Breast epithelium (tissue), 4 donors: Measurements from ENCODE around the gene MYL4. TPM values are rescaled to one million over a fixed set of nuclear protein-coding genes. Genes with fewer than 3 reads are reported as not detected.
A peak's percentile ranks its signal among the peaks of the same experiment; 100 is the strongest.
"Not testable (repeated sequence)": the region's sequence is repeated elsewhere in the genome, so short reads cannot be mapped to it uniquely, and the experiment has no call there.

ENCODE experiments used
- DNase-seq, 2 donors: peaks; one replicate each; pipeline ENCODE4 v3.0.0-alpha.2; 2019; ENCODE audit warnings: low spot score in 2 of 2
- H3K27ac ChIP-seq, 2 donors: fragments of 200-600 bp; sonication (generic) in 1 of 2; one replicate each; pipeline ENCODE4 v1.5.1; 2016 to 2019; ENCODE audit warnings: mild to moderate bottlenecking in 1 of 2
- H3K27me3 ChIP-seq, 2 donors: fragments of 200-600 bp; sonication (generic) in 1 of 2; one replicate each; pipeline versions ENCODE4 v1.5.1 to v1.6.0; 2017 to 2019; ENCODE audit warnings: control low read depth in 1 of 2, mild to moderate bottlenecking in 1 of 2
- H3K36me3 ChIP-seq: fragments of 200-600 bp; one replicate; pipeline ENCODE4 v1.5.1; 2019
- H3K4me1 ChIP-seq, 2 donors: fragments of 200-600 bp; sonication (generic); one replicate each; pipeline ENCODE4 v1.5.1; 2016 to 2019; ENCODE audit warnings: control low read depth in 1 of 2
- H3K4me3 ChIP-seq, 3 donors: fragments of 200-600 bp; sonication (generic); 1 replicate in 2 of 3; 2 replicates in 1 of 3; pipeline ENCODE4 v1.5.1; 2016 to 2019; ENCODE audit warnings: mild to moderate bottlenecking in 3 of 3, moderate library complexity in 2 of 3
- H3K9me3 ChIP-seq, 2 donors: fragments of 200-600 bp; sonication (generic) in 1 of 2; one replicate each; pipeline ENCODE4 v1.5.1; 2016 to 2019; ENCODE audit warnings: control low read depth in 1 of 2
- CTCF ChIP-seq, 3 donors: fragments of 450-650 bp; IDR thresholded peaks; one replicate each; pipeline ENCODE4 v1.5.1; 2016 to 2017; ENCODE audit warnings: antibody characterized with exemption in 3 of 3, mild to moderate bottlenecking in 3 of 3, moderate library complexity in 3 of 3
- POLR2A ChIP-seq: fragments of 450-650 bp; IDR thresholded peaks from one replicate; pipeline ENCODE4 v1.6.1; 2016; ENCODE audit warnings: antibody characterized with exemption, mild to moderate bottlenecking, moderate library complexity
- POLR2AphosphoS5 ChIP-seq, 3 donors: sonication (generic); formaldehyde crosslinking; IDR thresholded peaks; one replicate each; pipeline ENCODE4 v1.6.1; 2017; ENCODE audit warnings: antibody characterized with exemption in 3 of 3
- intact Hi-C: fragments of 100-400 bp; cut with DNase I; formaldehyde crosslinking; loops from one replicate; pipeline ENCODE4 v1.15.1; 2023; ENCODE audit warnings: low total_unique reads
- total RNA-seq, 3 donors: library from RNA; depleted of rRNA; stranded (reverse); fragments of >200 nt; gene quantifications; one replicate each; pipeline ENCODE4 v1.1.0, GENCODE V29; 2016

Gene MYL4
- total RNA-seq, 3 donors from 2014 or later = not detected

GRCh38 chr17:47262586-47262985, 53.4 kb downstream of the MYL4 start:
- no peak for TF ChIP-seq POLR2A
- no peak for TF ChIP-seq CTCF (IDR thresholded peaks at IDR 0.05)
- TF ChIP-seq POLR2AphosphoS5 (IDR thresholded peaks at IDR 0.05) = no peak
- Histone ChIP-seq H3K27me3 (no peaks in the 10 kb centered on the region), H3K9me3 (no peaks in the 10 kb centered on the region), H3K27ac (no peak overlapping the region), H3K4me3 (no peak overlapping the region), H3K4me1 (no peaks in the 10 kb centered on the region), H3K36me3 (no peaks in the 10 kb centered on the region)
- intact Hi-C loops = loop anchor here (5.0 kb wide), 1 partner anchor 405 kb away; no protein-coding TSS in a partner anchor
- DNase-seq = no peak

- H3K27me3 ChIP-seq = no peaks in the 10 kb centered on the region
- no peak for TF ChIP-seq CTCF (IDR thresholded peaks at IDR 0.05)
- no peak for TF ChIP-seq POLR2A
- TF ChIP-seq POLR2AphosphoS5 (IDR thresholded peaks at IDR 0.05) = no peak
- H3K4me3 ChIP-seq = no peak overlapping the region
- no peaks in the 10 kb centered on the region for H3K4me1 ChIP-seq
- no peak overlapping the region for H3K27ac ChIP-seq
- H3K9me3 ChIP-seq = no peaks in the 10 kb centered on the region
- DNase-seq = no peak
- intact Hi-C loops = loop anchor here (5.0 kb wide), 1 partner anchor 407 kb away; no protein-coding TSS in a partner anchor
- no peaks in the 10 kb centered on the region for H3K36me3 ChIP-seq
Observed at GRCh38 chr17:47264166-47264565, 55.0 kb downstream of the MYL4 start.

- TF ChIP-seq POLR2AphosphoS5 (IDR thresholded peaks at IDR 0.05) (peak in 2 of 3 donors; percentile 55 to 65), POLR2A (no peak)
- no peaks in the 10 kb centered on the region for H3K27me3 ChIP-seq
- H3K4me3 ChIP-seq = no peak overlapping the region
- DNase-seq = no peak
- no peaks in the 10 kb centered on the region for H3K9me3 ChIP-seq
- no peaks in the 10 kb centered on the region for H3K4me1 ChIP-seq
- H3K27ac ChIP-seq = peak overlapping the region; percentile 45 to 73
- no peaks in the 10 kb centered on the region for H3K36me3 ChIP-seq
- intact Hi-C loops = no loop called here
Observed at GRCh38 chr17:47265983-47266541, 56.9 kb downstream of the MYL4 start.

GRCh38 chr17:47266782-47267181, 57.6 kb downstream of the MYL4 start:
- TF ChIP-seq CTCF (IDR thresholded peaks at IDR 0.05) (no peak), POLR2AphosphoS5 (IDR thresholded peaks at IDR 0.05) (no peak)
- Histone ChIP-seq H3K4me1 (no peaks in the 10 kb centered on the region), H3K36me3 (no peaks in the 10 kb centered on the region), H3K27me3 (no peaks in the 10 kb centered on the region), H3K9me3 (no peaks in the 10 kb centered on the region), H3K4me3 (no peak overlapping the region), H3K27ac (peak overlapping the region; percentile 45 to 73)
- intact Hi-C loops = no loop called here
- DNase-seq = no peak

- intact Hi-C loops = no loop called here
- H3K4me1 ChIP-seq = no peaks in the 10 kb centered on the region
- no peak overlapping the region for H3K4me3 ChIP-seq
- TF ChIP-seq POLR2AphosphoS5 (IDR thresholded peaks at IDR 0.05) = no peak
- TF ChIP-seq POLR2A = no peak
- no peak for TF ChIP-seq CTCF (IDR thresholded peaks at IDR 0.05)
- no peaks in the 10 kb centered on the region for H3K27me3 ChIP-seq
- no peaks in the 10 kb centered on the region for H3K36me3 ChIP-seq
- H3K27ac ChIP-seq = peak overlapping the region; percentile 25 to 73
- no peak for DNase-seq
- no peaks in the 10 kb centered on the region for H3K9me3 ChIP-seq
Observed at GRCh38 chr17:47267354-47267828, 58.2 kb downstream of the MYL4 start.

GRCh38 chr17:47268964-47269363, 59.8 kb downstream of the MYL4 start:
- intact Hi-C loops, H3K4me3 ChIP-seq, H3K9me3 ChIP-seq, H3K36me3 ChIP-seq, H3K27ac ChIP-seq, DNase-seq, H3K27me3 ChIP-seq, H3K4me1 ChIP-seq: not testable (repeated sequence)

GRCh38 chr17:47269561-47270280, 60.6 kb downstream of the MYL4 start:
- H3K4me3 ChIP-seq, intact Hi-C loops, H3K27ac ChIP-seq, H3K36me3 ChIP-seq, H3K4me1 ChIP-seq, DNase-seq, H3K27me3 ChIP-seq, H3K9me3 ChIP-seq: not testable (repeated sequence)
